GM23248 (cell line): ENCODE data around the gene SMC1B.
"Not testable (repeated sequence)": the region's sequence is repeated elsewhere in the genome, so short reads cannot be mapped to it uniquely, and the experiment has no call there.

Experiments
- EZH2 ChIP-seq: fragments of 200-600 bp; sonication (generic); IDR thresholded peaks from 2 replicates; pipeline ENCODE4 v1.6.1; 2018; ENCODE audit warnings: antibody characterized with exemption, mild to moderate bottlenecking; ENCODE audit not compliant: insufficient read depth, poor library complexity, severe bottlenecking
- EZH2phosphoT487 ChIP-seq: fragments of 200-600 bp; sonication (generic); IDR thresholded peaks from 2 replicates; pipeline ENCODE4 v1.6.1; 2018; ENCODE audit warnings: antibody characterized with exemption, moderate library complexity, mild to moderate bottlenecking, low read depth; ENCODE audit not compliant: insufficient read depth

GRCh38 chr22:45295004-45295403 is 118.4 kb downstream of the SMC1B start:
- TF ChIP-seq EZH2, EZH2phosphoT487: not testable (repeated sequence)
